Hematopoietic multipotent progenitor cell treated with erythropoietin and hydrocortisone succinate and interleukin-3 and kit ligand, for 4 days (in vitro differentiated cells): ENCODE data around the gene NIPAL3.
"Not testable (repeated sequence)": the region's sequence is repeated elsewhere in the genome, so short reads cannot be mapped to it uniquely, and the experiment has no call there.

Experiments
- DNase-seq: peaks from one replicate; pipeline ENCODE4 v3.0.0-alpha.2; 2015

The NIPAL3 gene

DNA sequence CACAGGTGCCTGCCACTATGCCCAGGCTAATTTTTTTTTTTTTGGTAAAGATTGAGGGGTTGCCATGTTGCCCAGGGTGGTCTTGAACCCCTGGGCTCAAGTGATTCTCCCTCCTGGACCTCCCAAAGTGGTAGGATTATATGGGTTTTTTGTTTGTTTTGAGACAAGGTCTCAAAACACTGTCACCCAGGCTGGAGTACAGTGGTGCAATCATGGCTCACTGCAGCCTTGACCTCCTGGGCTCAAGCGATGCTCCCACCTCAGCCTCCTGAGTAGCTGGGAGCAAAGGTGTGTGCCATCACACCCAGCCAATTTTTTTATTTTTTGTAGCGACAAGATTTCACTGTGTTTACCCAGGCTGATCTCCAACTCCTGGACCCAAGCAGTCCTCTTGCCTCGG is 78.2 kb downstream of the NIPAL3 start:
- DNase-seq = no peak

DNA sequence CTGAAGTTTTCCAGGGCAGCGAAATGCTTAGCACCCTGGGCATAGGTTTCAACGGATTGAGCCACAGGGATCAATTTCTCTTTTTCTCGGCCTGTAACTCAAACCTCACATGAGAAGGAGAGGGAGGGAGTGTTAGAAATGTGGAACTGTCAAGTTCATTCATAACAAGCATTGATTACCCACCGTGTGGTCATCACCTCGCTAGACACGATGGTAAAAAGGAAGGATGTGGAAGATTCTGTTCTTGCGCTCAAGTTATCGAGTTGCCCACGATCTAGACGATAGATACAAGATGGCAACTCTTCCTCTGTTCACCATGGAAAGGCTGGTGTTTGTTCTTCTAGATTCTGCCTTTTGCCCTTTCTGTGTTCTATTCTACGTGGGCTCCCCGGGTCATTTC is 83.0 kb downstream of the NIPAL3 start:
- no peak for DNase-seq

DNA sequence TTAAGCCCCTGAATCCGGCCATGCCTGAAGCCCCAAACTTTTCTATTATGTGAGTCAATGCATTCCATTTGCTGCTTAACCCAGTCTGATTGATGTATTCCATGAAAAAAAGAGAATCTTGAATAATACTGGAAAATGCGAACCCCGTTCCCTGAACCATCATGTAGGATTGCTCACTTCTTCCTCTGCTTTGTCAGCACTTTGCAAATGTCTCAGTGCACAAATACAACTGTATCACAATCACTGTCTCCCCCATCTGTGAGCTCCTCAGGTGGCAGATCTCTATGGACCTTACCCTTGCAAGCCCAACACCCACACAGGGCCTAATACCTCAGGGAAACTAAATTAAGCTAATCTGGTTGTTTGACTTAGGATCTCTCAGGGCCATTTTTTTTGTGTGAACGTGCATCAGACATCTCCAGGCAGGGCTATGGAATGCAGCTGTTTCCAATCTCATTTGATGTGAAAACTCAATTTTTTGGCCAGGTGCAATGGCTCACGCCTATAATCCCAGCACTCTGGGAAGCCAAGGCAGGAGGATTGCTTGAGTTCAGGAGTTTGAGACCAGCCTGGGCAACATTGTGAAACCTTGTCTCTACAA is 84.9 kb downstream of the NIPAL3 start:
- DNase-seq = no peak

DNA sequence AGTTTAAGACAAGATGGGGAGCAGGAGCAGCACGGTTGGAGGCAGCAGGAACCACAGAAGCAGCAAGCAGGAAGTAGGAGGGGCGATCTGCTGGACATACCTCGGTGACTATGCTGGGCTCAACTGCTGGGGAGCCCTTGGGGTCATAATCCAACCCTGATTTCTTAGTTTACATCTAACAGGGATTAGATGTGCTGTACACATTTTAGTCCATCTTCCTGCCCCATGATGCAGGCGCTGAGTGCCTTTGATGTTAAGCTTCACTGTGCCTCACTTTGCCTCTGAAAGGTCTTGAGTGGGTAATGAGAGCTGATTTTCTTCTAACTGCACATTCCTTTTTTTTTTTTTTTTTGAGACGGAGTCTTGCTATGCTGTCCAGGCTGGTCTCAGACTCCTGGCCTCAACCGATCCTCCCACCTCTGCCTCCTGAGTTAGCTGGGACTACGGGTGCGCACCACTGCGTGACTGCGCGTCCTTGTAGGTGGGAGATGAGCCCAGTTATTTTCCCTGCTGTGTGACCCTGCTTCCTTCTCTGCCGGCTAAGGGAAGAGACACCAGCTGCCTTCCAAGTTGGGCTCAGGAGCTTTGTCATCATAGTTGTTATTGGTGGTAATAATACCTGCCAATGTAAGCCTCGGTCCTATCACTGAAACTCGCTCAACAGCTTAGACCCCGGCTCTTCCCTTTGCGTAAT is 85.9 kb downstream of the NIPAL3 start:
- peak; percentile 88 for DNase-seq

DNA sequence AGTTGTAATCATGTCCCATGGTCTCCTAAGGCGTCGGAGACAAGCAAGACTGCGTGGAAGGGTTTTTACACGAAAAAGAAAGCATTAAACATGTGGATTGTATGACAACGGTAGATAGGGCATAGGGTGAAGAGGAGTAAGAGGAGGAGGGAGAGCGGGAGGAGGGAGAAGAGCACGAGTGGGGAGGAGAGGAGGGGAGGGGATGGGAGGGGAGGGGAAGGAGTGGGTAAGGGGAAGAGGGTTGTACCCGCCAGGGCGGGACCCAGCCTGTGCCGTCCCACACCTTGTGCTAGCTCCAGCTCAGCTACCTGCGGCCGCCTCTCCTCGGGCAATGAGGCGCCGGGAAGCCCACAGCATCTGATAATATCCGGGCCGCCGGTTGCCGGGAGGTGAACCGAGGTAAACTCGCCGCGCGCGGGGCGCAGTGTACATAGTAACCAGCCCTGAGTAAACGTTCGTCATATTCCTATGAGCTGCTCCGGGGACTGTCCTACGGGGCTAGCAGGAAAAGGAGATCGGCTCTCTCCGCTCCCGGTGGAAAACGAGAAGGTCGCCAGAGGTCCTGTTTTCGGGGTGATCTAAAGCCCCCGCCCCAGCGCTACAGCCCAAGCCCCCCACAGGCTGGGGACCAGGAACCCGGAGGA is 86.6 kb downstream of the NIPAL3 start:
- DNase-seq = peak; percentile 72

DNA sequence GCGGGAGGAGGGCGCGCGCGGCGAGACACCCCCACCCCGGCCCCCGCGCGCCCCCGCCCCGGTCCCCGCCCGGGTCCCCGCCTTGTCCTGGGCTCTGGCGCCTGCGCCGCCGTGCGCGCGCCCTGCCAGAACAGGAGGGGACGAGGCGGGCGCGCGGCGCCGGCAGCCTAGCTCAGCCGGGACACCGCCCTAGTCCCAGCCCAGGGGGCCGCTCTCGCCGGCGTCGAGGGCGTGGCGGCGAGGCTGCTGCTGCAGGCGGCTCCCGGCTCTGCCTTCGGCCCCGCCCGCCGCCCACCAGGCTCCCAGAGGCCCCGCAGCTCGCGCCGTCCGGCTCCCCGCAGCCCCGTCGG is 87.1 kb downstream of the NIPAL3 start, which contains the start of gene RCAN3:
RCAN3 (plus strand) TSS at position 128 of the 350 bp plus-strand sequence. CDS start 11,537 bp downstream, outside the sequence.
- DNase-seq = peak; percentile 97

DNA sequence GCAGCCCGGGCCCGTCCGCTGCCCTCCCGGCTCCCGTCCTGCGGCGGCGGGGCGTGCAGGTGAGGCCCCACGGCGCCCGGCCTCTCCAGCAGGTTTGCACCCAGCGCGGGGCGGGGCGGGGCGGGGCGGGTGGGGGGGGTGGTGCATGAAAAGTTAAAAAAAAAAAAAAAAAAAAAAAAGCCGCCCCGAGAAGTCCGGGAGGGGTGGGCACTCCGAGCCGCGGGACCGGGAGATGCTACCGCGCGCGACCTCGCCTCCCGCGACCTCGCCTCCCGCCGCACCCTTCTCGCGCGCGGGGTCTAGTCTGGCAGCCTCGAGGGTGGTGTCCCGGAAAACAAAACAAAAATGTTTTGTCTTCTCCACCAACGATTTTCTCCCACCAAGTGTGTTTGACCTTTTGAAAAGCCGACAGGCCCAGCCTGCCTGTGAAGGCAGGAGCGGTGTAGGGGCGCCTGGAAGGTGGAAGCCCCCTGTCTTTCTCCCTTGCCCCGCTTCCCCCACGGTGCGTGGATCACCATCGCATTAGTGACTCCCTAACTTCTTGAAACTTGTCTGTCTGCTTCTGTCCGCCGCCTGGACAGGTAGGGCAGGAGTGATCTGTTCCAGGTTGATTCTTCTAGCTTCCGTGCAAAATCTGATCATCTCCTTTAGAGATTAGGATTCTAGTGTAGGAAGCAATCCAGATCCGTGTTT is 87.6 kb downstream of the NIPAL3 start:
- no peak for DNase-seq

DNA sequence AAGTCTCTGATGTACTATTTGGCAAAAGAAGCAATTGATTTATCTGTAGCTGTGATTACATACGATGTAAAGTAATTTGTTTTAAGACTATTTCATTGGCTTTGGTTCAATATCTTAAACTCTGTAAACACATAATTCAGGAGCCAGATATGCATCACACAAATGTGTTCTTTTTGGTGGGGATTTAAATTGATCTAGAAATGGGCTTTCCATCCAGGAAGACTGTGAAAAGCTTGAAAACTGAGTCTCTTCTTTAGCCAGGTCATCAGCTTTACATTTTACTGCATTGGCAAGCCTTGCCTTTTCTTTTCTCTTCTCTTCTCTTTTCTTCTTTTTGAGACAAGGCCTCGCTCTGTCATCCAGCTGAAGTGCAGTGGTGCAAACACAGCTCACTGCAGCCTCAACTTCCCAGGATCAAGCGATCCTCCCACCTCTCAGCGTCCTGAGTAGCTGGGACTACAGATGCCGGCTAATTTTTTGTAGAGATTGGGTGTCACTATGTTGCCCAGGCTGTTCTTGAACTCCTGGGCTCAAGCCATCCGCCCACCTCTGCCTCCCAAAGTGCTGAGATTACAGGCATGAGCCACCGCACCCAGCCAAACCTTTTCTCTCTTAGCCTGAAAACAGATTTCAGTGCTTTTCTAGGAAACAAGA is 88.4 kb downstream of the NIPAL3 start:
- DNase-seq = no peak

DNA sequence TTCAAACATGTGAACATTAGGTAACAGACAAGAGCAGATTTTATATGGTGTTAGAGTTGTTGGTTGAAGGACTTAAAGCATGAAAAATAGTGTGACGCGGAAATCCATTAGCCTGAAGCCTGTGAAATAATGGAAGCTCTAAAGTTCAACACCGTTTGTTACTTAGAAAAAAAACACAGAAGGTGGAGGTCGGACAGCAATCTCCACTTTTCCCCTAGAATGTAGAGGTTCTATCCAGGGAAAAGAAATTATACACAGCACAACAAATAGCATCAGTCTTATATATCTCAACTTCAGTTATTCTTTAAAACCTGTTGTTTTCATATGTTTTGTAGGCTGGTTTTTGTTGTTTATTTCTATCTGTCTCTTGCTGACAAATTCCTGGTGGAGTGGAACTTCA is 89.0 kb downstream of the NIPAL3 start:
- no peak for DNase-seq

DNA sequence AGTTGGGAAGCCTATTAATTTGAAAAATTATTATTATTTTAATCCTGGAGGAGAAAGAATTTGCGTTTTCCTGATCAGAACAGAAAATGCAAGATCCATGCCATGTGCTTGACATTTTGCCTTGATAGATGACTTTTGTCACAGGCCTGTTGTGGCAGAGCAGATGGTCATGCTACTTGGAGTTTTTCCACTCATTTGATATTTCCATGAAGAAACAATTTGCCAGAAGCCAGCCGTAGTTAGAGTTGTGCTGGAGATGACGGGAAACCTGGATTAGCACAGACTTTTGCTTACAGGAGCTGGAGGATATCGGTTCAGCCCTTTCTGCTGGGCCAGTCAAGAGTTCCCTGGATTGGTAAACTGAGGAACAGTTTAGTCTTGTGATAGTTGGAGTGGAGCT is 90.2 kb downstream of the NIPAL3 start:
- DNase-seq = no peak

DNA sequence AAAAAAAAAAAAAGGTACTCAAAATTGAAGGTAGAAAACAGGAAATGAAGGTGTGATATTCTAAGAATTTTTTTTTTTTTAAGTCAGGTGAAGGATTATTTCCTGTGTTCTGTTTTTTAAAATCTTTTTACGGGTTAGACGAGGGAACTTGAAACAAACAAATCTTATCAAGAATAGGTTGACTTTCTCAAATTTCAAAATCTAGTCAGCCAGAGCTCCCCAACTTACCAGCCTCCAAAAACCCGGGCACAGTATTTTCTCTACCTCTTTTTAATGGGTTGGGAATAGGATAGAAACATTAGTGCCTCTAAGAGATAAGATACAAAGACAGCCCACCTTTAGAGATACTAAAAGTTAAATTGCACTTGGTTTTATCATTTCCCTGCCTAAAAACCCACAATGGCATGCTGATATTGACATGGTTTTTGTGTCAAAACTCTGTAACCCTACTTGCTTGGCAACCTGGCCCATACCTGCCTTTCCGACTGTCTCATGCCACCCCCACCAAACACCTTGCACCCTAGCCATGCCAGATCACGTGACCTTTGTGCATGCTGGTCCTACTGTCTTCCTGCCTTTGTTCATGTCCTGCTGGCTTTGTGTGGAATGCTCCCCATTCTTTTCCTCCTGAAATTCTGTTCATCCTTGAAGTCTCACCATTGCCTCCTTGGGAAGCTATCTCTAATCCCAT is 91.2 kb downstream of the NIPAL3 start:
- no peak for DNase-seq

DNA sequence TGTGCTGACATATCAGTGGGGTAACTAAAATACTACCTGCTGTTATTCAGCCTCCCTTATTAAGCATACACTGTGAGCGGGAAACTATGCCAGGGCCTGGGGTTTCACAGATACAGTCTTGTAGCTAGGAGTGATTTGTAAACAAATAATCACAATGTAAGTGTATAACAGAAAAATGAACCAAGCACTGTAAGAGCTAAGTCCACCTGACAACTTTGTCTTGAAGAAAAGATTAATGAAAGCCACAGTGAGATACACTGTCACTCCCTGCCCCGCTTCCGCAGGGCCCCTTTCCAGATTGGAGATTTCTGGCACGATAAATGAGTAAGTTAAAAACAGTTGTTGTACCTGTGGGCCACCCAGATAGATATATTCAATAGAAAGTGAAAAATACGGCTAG is 91.8 kb downstream of the NIPAL3 start:
- DNase-seq = no peak

DNA sequence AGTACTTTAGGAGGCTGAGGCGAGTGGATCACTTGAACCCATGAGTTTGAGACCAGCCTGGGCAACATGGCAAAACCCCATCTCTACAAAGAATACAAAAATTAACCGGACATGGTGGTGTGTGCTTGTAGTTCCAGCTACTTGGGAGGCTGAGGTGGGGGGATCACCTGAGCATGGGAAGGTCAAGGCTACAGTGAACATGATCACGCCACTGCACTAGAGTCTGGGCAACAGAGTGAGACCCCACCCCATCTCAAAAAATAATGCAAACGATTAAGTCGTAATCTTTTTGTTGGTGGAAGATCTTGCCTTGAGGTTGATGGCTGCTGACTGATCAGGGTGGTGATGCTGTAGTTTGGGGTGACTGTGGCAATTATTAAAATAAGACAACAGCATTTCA is 93.3 kb downstream of the NIPAL3 start:
- no peak for DNase-seq

DNA sequence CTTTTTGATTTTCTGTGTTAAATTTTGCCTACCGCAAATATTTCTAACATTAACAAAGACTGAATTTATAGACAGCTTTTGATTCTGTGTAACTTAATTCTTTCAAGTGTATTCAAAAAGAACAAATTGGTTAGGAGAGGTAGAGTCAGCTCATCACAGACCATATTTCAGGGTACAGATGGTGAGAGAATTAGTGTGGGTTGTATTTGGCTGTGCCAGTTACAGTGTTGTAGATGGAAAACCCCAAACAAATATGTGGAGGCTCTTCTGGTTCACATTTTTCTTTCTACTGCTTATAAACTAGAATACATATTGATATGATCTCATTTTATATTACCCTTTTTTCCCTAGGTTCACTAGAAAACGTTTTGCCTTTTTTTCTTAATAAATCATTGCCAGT is 98.1 kb downstream of the NIPAL3 start:
- no peak for DNase-seq

DNA sequence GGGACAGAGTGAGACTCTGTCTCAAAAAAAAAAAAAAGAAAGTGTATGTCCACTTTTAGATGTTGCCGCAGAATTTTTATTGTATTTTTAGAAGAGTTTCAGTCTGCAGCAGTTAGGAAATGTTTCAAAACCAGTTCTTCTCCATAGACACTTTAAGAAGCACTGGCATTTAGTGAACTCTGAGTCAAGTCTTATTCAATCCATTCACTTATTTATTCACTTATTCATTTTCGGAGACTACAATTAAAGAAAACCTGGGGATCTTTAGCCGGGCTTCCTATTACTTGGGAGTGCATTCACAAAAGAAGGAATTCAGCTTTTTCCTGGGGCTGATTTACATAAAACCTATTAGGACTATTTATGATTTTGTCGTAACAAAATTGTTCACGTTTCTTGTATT is 99.3 kb downstream of the NIPAL3 start:
- DNase-seq = no peak

DNA sequence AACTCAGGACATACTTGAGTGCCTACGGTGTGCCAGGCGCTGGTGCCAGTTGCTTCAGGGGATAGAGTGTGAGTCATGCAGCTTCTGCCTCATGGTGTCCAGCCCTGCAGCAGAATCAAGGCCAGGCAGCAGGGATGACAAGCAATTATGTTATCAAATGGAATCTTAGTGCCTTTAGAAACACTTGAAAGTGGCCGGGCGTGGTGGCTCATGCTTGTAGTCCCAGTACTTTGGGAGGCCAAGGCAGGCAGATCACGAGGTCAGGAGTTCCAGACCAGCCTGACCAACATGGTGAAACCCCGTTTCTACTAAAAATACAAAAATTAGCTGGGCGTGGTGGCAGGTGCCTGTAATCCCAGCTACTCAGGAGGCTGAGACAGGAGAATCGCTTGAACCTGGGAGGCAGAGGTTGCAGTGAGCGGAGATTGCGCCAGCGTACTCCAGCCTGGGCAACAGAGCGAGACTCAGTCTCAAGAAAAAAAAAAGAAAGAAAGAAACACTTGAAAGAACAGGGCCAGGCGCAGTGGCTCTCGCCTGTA is 100.1 kb downstream of the NIPAL3 start:
- peak; percentile 55 for DNase-seq

DNA sequence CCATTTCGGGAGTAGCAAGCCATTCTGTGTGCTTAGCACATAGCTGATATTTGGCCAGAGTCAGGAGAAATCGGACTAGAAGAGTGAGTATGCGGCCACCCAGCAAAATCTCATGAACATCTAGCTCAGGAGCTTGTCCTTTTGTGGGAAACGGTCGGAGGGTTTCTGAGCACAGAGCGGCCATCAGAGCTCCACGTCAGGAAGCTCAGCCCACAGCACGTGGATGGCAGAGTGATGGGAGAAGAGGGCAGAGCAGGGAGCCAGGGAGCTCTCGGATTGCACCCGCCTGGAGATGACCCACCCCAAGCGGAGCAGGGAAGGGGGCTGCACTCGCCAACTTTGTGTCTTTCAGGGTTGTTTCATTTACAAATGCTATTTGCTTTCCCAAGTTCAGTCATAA is 100.9 kb downstream of the NIPAL3 start:
- no peak for DNase-seq

DNA sequence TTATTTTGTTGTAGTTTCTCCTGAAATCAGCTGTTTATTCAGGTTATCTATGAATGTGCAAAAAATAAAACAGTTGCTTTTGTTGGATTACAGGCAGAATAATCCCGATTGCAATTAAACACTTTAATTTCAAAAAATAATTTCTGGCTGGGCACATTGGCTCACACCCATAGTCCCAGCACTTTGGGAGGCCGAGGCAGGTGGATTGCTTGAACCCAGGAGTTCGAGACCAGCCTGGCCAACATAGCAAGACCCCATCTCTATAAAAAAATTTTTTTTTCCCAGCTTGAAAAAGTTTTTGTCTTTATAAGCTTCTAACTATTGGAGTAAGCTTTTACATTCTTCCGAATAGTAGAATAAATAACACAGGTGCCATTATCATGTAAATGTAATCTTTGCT is 102.3 kb downstream of the NIPAL3 start:
- DNase-seq = no peak

DNA sequence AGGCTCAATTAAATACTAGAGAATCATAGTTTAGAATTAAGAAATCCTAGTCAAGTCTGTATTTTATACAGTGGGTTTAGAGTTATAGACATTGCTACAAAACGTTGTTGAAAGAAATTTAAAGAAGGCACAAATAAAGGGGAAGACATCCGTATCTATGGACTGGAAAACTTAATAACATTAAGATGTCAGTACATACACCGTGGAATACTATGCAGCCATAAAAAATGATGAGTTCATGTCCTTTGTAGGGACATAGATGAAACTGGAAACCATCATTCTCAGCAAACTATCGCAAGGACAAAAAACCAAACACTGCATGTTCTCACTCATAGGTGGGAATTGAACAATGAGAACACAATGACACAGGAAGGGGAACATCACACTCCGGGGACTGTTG is 104.7 kb downstream of the NIPAL3 start:
- DNase-seq = not testable (repeated sequence)
